ENCODE data around the gene OGFOD3.

DNA sequence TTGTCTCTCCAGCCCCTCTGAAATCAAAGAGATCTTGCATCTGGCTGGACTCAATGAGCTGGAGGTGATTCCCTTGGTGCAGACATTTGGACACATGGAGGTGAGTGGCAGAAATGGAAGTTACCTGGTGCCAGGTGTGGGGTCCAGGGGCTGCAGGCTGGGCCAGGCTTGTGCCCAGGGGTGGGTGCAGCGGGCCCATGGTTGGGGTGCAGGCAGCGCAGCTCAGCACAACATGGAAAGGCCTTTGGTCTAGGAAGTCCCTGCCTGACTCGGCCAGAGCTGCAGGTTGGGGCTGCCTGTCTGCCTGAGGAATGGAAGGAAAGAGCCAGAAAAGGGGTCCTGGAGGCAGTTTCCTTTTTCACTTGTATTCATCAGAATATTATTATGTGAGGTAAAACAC, 10.2 kb upstream of the OGFOD3 start:
- TF ChIP-seq POLR2A (IDR thresholded peaks at IDR 0.05; ENCODE audit: low read length), result no peak
- no peak for TF ChIP-seq GATA1 (IDR thresholded peaks at IDR 0.05; ENCODE audit: low read depth, low read length)
